Measurements from ENCODE around the gene CLNK.
A peak's percentile ranks its signal among the peaks of the same experiment; 100 is the strongest.

The CLNK gene

DNA sequence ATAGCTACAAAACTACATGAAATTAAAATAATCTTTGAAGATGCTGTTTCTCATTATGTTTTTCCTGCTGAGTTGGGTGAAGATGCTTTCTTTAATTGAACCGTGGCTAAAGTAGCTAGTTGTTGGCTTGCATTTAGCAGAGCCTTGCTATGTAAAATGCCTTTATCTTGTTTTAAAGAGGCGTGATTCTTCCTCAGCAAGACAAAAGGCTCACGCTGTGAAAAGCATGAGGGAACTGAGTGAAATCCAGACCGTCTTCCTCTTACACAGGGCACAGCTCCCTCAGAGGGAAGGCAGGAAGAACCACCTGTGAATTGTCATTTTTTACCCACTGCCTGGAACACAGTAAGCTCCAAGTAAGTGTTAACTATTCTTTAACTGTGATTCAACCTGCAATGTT lies 188.4 kb downstream of the CLNK start:
- no peak for DNase-seq

GRCh38 chr4:10495651-10496050 lies 188.9 kb downstream of the CLNK start:
- DNase-seq = no peak

DNA sequence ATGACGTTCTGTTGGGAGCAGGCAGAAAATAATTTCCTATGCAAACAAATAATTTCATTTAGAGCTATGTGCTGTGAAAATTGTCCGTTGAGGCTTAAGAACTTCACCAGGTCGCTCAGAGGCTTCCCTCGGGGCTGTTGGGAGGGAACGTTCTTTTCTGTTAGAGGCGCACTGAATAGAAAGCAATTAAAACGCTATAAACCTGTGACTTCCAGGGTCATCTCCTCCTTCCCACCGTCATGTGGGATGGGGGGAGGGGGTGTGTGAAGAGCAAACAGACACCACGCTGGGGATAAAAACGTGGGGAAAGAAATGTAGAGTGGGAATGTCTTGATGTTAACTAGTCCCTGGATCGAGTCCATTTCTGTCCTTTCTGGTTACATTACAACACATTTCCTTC lies 192.1 kb downstream of the CLNK start:
- no peak for DNase-seq

- DNase-seq = no peak
Measured at GRCh38 chr4:10491401-10491800, 193.2 kb downstream of the CLNK start.

DNA sequence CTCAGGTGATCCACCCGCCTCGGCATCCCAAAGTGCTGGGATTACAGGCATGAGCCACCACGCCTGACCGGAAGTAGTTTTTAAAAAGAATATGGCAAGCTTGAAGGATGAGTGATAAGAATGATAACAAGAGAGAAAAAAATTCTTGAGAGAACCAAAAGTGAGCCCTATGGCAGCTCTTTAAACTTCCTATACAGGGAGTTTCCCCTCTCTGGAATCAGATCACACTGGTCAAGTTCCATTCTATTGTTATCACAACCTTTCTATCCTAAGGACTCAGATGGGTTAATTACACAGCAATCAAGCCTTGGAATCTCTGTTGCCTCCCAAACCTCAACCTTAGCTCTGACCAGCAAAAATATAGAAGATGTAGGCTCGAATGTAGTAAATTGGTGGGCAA lies 193.6 kb downstream of the CLNK start:
- no peak for DNase-seq

- DNase-seq = no peak
Measured at GRCh38 chr4:10482913-10483312, 201.7 kb downstream of the CLNK start.

DNA sequence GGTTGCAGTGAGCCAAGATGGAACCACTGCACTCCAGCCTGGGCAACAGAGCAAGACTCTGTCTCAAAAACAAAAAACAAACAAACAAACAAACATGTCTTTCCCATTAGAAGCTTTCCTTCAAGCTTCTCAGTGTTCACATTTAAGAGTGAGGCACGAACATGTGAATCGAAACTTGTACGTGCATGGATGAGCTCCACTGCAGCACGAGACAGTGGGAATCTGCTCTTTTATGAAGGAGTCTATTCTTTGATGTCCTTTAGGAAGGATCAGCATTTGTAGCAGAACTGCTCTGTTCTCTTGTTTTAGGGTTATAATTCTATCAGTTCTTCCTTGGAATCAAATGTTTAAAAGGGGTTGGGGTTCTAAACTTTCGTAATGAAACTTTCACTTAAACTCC lies 204.0 kb downstream of the CLNK start:
- DNase-seq = no peak

GRCh38 chr4:10478621-10479020 lies 205.9 kb downstream of the CLNK start:
- DNase-seq = no peak

GRCh38 chr4:10470505-10470904 lies 214.1 kb downstream of the CLNK start:
- no peak for DNase-seq

DNA sequence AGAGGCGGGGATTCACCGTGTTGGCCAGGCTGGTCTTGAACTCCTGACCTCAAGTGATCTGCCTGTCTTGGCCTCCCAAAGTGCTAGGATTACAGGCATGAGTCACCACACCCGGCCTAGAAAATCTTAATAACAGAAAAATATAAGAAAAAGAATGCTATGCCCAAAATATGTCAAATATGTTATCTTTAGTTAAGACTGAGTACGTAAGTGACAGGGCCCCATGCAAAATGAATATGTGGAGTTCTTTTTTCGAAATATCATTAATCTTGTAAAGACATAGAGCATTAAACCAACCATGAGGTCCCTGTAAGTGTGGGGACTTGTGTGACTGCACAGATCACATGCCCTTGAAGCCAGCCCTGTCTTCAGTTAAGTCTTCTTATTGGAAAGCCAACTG lies 218.4 kb downstream of the CLNK start:
- DNase-seq = no peak

GRCh38 chr4:10462876-10463275 lies 221.7 kb downstream of the CLNK start:
- DNase-seq = no peak

DNA sequence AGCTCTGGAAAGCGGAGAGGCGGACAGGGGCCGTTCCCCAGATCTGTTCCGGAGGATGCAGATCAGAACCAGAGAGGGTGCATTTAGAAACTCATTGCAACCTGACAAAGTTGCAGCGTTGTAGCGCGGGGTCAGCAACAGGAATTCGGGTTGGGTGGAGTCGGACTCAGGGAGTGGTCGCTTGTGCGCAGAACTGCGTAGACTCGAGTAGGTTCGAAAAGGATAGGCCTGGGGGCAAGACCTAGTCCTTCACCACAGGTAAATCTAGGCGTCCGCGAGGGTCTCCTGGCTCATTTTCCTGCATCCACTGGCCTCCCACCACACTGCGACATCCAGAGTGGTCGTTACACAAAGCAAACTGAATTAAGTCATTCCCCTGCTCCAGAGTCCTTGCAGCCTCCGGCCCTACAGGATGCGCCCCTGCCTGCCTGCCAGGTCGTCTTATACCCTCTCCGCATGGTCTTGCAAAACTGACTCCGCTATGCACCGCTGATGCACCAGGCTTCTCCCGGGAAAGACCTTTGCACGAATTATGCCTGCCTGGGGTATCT lies 222.6 kb downstream of the CLNK start:
- DNase-seq = no peak

- peak; percentile 79 for DNase-seq
Measured at GRCh38 chr4:10461091-10461849, 223.3 kb downstream of the CLNK start.

DNA sequence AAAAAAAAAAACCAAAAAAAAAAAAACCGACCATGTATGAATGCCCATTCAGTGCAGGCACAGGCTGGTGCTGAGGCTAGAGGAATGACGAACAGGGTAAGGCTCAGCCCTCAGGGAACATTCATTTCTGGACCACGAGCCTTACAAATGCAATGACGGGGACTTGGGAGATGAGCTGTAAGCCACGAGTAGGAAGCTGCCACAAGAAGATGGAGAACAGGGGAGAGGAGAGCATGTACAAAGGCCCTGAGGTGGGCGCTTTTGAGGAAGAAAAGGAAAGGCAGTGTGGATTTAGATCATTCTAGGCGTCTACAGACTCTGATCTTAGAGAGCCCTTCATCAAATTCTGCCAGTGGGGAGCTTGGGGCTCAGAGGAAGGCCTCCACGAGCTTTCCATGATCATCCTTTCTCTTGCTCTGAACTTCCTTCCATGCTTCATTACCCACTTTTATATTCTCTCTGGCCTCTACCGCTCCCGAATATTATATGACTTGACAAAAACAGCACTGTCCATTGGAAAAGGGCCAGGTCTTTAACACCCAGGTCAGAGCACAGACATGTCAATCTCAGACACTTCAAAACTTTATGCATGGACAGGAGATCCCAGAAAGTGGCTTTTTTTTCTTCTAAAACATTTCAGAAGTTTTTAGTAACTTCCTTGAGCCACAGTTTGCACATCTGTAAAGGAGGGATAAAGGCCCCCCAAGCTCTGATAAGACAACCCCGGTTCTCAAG lies 224.1 kb downstream of the CLNK start:
- DNase-seq = peak; percentile 67

DNA sequence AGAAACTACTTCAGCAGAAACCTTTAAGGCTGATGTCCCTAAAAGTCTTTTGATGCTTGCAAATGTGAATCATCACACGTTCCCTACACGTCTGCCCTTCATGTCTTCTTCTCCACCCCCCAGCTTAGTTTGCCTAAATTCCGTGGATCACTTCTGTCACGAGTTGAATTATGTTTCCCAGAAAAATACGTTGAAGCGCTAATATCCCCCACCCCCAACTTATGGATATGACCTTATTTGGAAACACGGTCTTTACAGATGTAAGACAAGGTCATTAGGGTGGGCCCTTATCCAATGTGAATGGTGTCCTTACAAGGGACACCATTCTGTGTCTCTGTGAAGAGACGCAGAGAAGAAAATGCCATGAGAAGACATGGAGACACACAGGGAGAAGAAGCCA lies 225.3 kb downstream of the CLNK start:
- DNase-seq = no peak

- no peak for DNase-seq
Measured at GRCh38 chr4:10458177-10458576, 226.4 kb downstream of the CLNK start.

- peak; percentile 82 for DNase-seq
Measured at GRCh38 chr4:10457255-10457801, 227.2 kb downstream of the CLNK start, which contains the start of gene ZNF518B. Gene ZNF518B (minus strand): TSS chr4:10457426. CDS start chr4:10446328, 11,098 bp downstream.

- peak; percentile 73 for DNase-seq
Measured at GRCh38 chr4:10456595-10457254, 227.8 kb downstream of the CLNK start.

DNA sequence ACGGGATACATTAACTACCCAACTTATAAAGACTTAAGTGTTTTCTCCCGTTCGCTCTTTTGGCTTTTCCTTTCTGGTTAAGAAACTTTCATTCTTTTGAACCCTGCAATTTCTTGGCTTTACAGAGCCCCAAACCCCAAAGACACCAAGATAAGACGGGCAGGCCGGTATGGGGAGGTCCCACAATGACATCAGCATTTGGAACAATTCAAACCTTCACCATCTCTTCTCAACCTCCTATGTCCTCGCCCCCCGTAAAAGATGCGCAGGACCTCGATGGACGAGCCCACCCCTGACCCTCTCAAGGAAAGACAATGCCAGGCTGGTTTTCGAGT lies 228.3 kb downstream of the CLNK start:
- no peak for DNase-seq

DNA sequence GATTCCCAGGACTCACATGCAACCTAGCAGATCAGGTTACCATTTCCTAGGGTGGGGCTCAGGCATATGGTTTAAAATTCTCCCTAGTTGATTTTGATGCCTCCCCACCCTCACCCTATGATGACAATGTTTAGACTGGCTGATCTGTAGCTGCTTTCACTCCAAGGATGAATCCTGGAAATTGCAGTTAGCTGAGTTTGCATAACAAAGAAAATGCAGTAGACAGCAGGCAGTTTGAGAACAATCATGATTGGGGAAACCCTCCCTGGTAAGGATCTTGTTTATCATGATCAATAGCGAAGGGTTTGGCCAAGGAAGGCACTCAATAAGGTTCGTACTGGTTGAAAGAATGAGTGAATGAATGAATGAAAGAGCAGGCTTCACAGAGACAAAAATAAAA lies 229.4 kb downstream of the CLNK start:
- no peak for DNase-seq

GRCh38 chr4:10454726-10455125 lies 229.8 kb downstream of the CLNK start:
- no peak for DNase-seq

DNA sequence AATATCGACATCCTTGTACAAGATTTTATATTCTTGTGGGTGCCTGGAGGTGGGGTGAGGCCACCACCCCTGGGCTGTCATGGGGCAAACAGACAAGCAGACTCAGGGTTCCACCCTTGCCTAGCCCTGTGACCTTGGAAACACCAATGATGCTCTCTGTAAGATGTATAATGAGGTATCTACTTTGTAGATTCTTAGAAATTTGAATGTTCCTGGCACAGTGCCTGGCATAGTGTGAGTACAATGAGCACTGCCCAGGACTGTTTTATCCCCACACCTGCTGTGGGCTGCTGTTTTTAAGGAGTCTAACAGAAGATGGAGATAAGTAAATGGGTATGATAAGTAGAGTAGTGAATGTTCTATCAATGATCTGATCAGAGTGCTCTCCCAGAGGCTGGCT lies 230.4 kb downstream of the CLNK start:
- no peak for DNase-seq

GRCh38 chr4:10448991-10449390 lies 235.6 kb downstream of the CLNK start:
- DNase-seq = no peak

Measured in activated CD4-positive, alpha-beta T cell treated with anti-CD3 and anti-CD28 coated beads for 48 hours (primary cell).